Measurements from ENCODE around the gene ABCA6.
"Not testable (repeated sequence)": the region's sequence is repeated elsewhere in the genome, so short reads cannot be mapped to it uniquely, and the experiment has no call there.

Gene ABCA6

DNA sequence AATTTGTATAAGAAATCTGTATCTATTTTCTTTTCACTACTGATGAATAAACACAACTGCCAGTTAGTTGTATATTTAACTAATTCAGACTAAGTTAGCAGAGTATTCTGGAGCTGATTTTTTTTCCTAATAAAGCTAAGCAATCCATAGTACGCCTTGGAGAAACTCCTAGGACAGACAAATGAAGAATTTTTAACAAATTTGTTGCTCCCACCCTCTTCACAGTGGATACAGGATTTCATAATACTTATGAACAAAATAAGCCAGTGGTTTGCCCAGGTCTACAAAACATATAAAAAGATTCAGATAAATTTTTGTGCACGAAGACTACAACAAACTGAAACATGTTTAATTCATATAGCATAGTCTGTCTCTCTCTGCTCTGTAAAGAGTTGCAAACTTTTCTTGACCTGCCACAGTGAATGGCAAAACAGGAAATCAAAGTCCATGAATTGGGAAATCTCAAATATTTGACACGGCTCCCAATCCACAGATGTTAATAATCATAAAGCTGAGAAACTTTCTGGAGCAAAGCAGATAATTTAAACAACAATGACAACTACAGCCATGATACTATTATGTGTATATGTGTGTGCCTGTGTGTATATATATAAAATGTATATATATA is 594 bp upstream of the ABCA6 start:
- no peak for DNase-seq

DNA sequence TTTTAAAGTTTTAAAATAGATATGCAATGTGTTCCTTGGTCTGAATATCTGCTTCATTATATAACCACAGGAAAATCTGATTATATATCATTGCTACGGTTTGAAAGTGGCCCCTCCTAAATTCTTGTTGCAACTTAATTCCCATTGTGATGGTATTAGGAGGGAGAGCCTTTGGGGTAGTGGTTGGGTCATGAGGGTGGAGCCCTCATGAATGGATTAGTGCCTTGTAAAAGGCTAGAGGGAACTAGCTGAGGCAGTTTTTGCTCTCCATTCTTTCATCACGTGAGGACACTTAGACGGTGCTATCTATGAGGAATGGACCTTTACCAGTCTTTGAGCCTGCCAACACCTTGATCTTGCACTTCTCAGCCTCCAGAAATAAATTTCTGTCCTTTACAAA is 7.6 kb downstream of the ABCA6 start:
- DNase-seq, result no peak

DNA sequence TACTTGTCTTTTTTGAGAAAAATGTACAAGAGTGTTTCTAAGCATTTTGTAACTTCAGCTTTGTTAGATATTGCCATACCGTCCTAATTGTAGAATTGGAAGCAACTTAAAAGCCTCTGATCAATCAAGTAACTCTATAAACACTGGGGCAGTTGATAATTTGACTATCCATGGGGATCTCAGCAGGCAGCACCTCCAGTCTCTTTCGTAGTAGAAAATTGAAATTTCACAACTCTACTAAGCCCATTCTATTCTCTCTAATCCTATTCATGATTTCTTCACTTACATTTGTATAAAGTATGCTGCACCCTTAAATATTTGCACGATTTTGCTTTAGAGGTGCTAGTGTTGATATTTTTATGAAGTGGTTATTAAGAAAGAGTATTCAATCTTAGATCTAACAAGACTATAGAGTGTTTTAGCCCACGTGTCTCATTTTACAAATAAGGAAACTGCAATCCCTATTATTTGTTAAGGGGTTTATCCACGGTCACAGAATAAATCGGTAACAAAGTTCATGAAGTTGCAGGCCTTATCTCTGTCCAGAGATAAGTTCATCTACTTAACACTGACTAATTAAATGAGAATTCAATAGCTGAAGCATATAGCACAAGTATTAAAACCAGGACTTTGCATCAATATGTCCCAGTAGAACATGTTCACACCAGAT is 10.9 kb downstream of the ABCA6 start:
- no peak for DNase-seq

DNA sequence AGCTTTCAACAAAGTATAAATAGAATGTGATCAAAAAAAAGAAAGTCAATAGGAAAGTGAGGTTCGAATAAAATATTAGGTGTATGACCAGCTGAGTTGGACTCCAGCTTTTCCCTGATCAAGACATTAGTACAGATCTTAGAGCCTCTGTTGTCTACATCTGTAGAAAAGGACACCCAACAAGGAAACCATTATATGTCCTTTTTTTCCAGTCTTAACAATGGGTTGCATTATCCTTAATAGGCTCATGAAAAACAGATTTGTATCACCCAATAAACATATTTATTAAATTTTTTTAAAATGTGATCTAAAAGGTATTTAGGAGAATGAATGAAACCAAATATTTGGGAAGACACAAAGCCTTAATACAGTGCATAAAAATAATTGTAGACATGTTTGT is 18.1 kb downstream of the ABCA6 start:
- DNase-seq, result no peak

GRCh38 chr17:69122065-69122464 is 19.6 kb downstream of the ABCA6 start:
- no peak for DNase-seq

- DNase-seq, result no peak
Measured at GRCh38 chr17:69117855-69118784, 23.6 kb downstream of the ABCA6 start.

DNA sequence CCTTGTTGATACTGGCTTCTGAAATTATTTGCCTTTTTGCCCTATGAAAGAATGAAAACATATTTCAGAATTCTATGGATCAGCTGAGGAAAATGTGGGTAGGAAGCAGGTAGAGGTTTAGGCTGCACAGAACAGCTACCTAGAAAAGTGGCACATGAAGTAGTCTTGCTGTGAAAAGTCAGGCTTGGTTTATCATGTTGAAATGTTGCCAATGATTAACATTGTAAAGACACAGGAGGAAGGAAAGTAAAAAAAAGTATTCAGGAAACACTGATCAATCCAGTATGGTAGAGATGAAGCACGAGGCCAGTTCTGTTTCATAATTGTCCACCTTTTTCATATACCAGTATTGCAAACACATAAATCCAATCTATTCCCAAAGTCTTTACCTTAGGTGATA is 29.9 kb downstream of the ABCA6 start:
- no peak for DNase-seq

DNA sequence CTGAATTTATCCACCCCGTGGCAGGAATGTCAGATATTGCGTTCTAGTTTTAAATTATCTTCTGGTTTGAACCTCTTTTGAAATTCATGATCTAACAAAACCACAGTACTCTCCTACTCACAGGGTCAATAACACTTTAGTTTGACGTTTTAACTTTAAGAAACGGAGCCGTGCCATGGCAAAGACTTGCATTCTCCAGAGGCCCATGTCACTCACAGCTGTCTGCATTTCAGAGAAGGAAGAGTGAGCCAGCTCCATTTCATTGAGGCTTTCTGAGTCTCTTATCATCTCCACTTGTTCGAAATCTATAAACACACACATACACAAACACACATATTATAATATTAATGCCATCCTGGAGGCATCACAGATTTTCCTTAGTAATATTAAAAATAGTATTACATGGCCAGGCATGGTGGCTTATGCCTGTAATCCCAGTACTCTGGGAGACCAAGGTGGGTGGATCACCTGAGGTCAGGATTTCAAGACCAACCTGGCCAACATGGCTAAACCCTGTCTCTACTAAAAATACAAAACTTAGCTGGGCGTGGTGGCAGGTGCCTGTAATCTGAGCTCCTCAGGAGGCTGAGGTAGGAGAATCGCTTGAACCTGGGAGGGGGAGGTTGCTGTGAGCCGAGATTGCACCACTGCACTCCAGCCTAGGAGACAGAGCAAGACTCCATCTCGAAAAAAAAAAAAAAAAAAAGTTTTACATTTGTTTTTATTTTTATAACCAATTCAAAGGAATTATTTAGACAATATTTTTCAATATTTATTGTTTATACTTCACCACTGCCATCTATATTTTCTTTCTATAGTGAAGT is 35.6 kb downstream of the ABCA6 start:
- no peak for DNase-seq

GRCh38 chr17:69103557-69104233 is 38.0 kb downstream of the ABCA6 start:
- no peak for DNase-seq

GRCh38 chr17:69098625-69099024 is 43.1 kb downstream of the ABCA6 start:
- DNase-seq, result no peak

GRCh38 chr17:69096541-69096940 is 45.2 kb downstream of the ABCA6 start:
- no peak for DNase-seq

- DNase-seq, result no peak
Measured at GRCh38 chr17:69093995-69094394, 47.7 kb downstream of the ABCA6 start.

DNA sequence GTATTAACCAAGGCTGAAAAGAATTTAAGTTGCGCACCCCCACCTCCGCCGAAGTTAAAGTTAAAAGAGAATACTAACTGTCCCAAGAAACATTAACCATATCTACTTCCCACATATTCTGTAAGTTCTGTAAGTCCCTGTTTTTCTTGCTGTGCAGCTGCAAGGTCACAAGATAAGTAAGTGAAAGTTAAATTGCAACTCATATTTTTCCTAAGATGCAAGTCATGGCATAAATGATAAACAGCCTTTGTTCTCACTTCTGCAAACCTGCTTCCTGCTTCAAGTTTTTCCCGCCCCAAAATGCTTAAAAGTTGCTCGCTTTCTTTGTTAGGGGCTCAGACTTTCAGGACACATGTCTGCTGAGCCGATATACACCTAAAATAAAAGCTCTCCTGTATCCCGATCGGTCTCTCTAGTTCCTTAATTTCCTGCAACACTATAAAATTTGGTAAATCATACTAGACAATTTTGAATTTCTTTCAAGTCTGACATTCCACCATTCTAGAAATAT is 48.4 kb downstream of the ABCA6 start:
- no peak for DNase-seq

DNA sequence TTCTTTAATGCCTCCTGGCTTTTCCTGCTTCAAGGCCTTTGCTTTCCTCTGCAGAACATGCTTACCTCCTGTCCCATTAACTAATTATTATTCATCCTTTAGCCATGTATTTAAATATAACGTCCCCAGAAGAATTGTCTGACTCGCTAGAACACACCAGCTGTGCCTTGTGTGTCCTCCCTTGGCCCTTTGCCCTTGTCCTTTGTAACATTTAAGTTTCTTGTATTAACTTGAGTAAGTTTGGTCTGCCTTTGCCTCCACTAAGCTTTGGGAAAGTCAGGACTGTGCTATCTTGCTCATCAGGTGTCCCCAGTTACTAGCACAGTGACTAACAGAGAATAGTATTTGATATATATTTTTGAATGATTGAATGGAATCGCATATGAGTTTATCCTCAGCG is 51.3 kb downstream of the ABCA6 start:
- DNase-seq, result no peak

DNA sequence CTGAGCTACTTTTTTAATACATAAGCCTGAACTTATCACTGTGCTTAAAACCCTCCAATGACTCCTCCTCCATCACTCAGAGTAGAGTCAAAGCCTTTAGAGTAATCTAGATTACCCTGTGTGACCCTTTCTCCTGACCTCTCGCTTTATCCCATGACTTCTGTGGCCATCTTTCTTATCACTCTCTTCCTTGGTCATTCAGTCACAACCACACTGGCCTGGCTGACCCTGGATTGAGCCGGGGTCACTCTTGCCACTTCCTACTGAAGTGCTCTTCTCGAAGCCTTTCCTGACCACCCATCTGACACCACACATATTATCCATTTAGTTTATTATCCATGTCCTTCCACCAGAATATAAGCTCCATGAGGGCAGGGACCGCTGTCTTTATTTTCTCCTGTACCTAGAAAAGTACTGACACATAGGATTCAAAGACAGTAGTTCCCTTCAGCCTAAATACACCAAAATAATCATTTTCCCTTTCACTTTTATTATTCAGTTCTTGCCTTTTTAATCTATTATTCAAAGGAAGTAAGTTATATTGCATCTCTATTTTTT is 53.0 kb downstream of the ABCA6 start:
- no peak for DNase-seq

- DNase-seq, result no peak
Measured at GRCh38 chr17:69086641-69087040, 55.1 kb downstream of the ABCA6 start.

DNA sequence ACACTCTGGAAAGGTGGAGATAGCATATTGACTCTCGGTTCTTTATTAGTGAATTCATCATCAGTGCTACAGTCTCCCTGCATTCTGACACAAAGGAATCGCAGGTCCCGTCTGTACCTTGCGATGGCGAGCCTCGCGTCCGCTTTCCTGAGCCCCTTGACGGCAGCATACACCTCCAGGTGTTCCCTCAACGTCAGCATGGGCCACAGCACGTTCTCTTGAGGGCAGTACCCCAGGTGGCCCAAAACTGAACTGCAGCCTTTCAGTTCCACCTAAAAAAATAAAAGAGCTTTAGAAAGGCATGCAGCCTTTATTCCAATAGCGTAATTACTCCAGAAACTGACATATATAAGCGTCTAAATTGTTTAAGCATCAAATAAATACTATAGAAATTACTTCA is 56.8 kb downstream of the ABCA6 start:
- DNase-seq, result no peak

- no peak for DNase-seq
Measured at GRCh38 chr17:69082696-69083095, 59.0 kb downstream of the ABCA6 start.

GRCh38 chr17:69078864-69079263 is 62.8 kb downstream of the ABCA6 start:
- DNase-seq, result no peak

GRCh38 chr17:69075823-69076222 is 65.9 kb downstream of the ABCA6 start:
- no peak for DNase-seq

DNA sequence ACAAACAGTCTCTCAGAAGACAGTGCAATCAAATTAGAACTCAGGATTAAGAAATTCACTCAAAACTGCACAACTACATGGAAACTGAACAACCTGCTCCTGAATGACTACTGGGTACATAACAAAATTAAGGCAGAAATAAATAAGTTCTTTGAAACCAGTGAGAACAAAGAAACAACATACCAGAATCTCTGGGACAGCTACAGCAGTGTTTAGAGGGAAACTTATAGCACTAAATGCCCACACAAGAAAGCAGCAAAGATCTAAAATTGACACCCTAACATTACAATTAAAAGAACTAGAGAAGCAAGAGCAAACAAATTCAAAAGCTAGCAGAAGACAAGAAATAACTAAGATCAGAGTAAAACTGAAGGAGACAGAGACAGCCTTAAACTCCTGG is 68.3 kb downstream of the ABCA6 start:
- not testable (repeated sequence) for DNase-seq

DNA sequence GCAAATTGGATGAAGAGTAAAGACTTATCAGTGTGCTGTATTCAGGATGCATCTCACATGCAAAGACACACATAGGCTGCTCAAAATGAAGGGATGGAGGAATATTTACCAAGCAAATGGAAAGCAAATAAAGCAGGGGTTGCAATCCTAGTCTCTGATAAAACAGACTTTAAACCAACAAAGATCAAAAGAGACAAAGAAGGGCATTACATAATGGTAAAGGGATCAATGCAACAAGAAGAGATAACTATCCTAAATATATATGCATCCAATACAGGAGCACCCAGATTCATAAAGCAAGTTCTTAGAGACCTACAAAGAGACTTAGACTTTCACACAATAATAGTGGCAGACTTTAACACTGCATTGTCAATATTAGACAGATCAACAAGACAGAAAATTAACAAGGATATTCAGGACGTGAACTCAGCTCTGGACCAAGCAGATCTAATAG is 68.9 kb downstream of the ABCA6 start:
- not testable (repeated sequence) for DNase-seq
